Left ventricle myocardium inferior (tissue), 1 donor: Measurements from ENCODE around the gene NCLN. TPM values are rescaled to one million over a fixed set of nuclear protein-coding genes. Genes with fewer than 3 reads are reported as not detected.

ENCODE experiments used
- total RNA-seq: library from RNA; stranded (reverse); fragmentation: NEBNext Ultra II Directional; extraction: Animal tissue kit (Norgen Biotek cat#: 25700); gene quantifications from one replicate; pipeline ENCODE4 v1.2.1, GENCODE V29; 2021
- donor health status: DM: no; HTN: yes; CAD: no; lungs with severe emphysema.

NCLN gene
- total RNA-seq, 1 donor from 2014 or later: 28.3 TPM

Other genes starting within 250 kb of the NCLN start
- 1.6 TPM for gene ZNF77, start 241.0 kb upstream of the NCLN start, total RNA-seq
- gene TLE6, start 208.4 kb upstream of the NCLN start, total RNA-seq: 1.3 TPM
- gene TLE2, start 156.7 kb upstream of the NCLN start, total RNA-seq: 53.2 TPM
- 799 TPM for gene TLE5, start 123.4 kb upstream of the NCLN start, total RNA-seq
- 58.1 TPM for gene GNA11, start 91.6 kb upstream of the NCLN start, total RNA-seq
- gene GNA15, start 49.9 kb upstream of the NCLN start, total RNA-seq: 1.2 TPM
- 0.60 TPM for gene S1PR4, start 7.2 kb upstream of the NCLN start, total RNA-seq
- gene CELF5, start 38.7 kb downstream of the NCLN start, total RNA-seq: not detected
- gene NFIC, start 180.7 kb downstream of the NCLN start, total RNA-seq: 145 TPM